Esophagus squamous epithelium (tissue), 4 donors: ENCODE data around the gene STXBP6.

Experiments used
- CTCF ChIP-seq, 6 experiments: fragments of 450-650 bp in 4 of 6; fragments of 200-600 bp in 2 of 6; sonication (generic) in 2 of 6; IDR thresholded peaks; one replicate each; pipeline ENCODE4 v1.5.1; 2016 to 2019; ENCODE audit warnings: antibody characterized with exemption in 6 of 6, mild to moderate bottlenecking in 4 of 6, moderate library complexity in 4 of 6
- POLR2A ChIP-seq, 4 donors: fragments of 450-650 bp; IDR thresholded peaks; one replicate each; pipeline ENCODE4 v1.6.1; 2017; ENCODE audit warnings: antibody characterized with exemption in 4 of 4, mild to moderate bottlenecking in 4 of 4, moderate library complexity in 3 of 4

- TF ChIP-seq CTCF (IDR thresholded peaks at IDR 0.05) (no peak), POLR2A (IDR thresholded peaks at IDR 0.05) (no peak)
These were observed 3.0 kb upstream of the STXBP6 start for GRCh38 chr14:25052921-25053320.
